Cardiac fibroblast (primary cell): ENCODE results near the gene TMCC1.

Experiments used
- DNase-seq, 2 donors: peaks; one replicate each; pipeline versions ENCODE4 v3.0.0 to v3.0.0-alpha.2; 2010; ENCODE audit warnings: low read depth in 2 of 2
- H3K4me3 ChIP-seq, 2 donors: replicated peaks in 1 of 2; 1 replicate in 1 of 2; 2 replicates in 1 of 2; pipeline ENCODE4 v1.5.1; 2011; ENCODE audit warnings: low read depth in 2 of 2, low read length in 2 of 2, mild to moderate bottlenecking in 2 of 2, moderate library complexity in 1 of 2
- TF ChIP-seq, protein P1 (sequence below): IDR thresholded peaks from one replicate; pipeline ENCODE4 v1.5.1; 2011; ENCODE audit warnings: low read depth, mild to moderate bottlenecking, low read length, inconsistent platforms

TMCC1 gene

DNA sequence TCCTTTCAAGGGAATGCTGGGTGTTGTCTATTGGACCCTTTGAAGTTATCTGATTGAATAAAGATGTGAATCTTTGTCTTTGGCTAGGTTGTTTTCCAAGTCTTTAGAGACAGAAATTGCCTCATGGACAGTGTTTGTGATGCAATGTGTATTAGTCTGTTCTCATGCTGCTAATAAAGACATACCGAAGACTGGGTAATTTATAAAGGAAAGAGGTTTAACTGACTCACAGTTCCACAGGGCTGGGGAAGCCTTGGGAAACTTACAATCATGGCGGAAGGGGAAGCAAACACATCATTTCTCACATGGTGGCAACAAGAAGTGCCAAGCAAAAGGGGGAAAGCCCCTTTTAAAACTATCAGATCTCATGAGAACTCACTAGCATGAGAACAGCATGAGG, 198.3 kb downstream of the TMCC1 start:
- H3K4me3 ChIP-seq = no peak overlapping the region
- peak; percentile 18 to 67 for DNase-seq
- TF ChIP-seq, protein P1, sequence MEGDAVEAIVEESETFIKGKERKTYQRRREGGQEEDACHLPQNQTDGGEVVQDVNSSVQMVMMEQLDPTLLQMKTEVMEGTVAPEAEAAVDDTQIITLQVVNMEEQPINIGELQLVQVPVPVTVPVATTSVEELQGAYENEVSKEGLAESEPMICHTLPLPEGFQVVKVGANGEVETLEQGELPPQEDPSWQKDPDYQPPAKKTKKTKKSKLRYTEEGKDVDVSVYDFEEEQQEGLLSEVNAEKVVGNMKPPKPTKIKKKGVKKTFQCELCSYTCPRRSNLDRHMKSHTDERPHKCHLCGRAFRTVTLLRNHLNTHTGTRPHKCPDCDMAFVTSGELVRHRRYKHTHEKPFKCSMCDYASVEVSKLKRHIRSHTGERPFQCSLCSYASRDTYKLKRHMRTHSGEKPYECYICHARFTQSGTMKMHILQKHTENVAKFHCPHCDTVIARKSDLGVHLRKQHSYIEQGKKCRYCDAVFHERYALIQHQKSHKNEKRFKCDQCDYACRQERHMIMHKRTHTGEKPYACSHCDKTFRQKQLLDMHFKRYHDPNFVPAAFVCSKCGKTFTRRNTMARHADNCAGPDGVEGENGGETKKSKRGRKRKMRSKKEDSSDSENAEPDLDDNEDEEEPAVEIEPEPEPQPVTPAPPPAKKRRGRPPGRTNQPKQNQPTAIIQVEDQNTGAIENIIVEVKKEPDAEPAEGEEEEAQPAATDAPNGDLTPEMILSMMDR = no peak

DNA sequence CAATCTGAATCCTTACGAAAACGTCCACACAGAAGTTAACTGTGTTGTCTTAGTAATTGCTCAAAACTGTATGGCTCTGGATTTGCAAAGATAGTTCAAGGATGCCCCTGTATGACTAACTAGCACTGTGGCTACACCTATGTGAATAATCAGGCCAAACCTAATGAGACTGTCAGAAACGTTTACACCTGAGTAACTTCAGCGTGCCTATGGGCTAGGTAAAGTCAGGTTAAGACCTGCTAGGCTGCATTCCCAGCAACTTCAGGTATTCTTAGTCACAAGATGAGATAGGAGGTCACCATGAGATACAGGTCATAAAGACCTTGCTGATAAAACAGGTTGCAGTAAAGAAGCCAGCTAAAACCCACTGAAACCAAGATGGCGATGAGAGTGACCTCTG, 199.3 kb downstream of the TMCC1 start:
- no peak overlapping the region for H3K4me3 ChIP-seq
- no peak for DNase-seq
- TF ChIP-seq, protein P1 = no peak

DNA sequence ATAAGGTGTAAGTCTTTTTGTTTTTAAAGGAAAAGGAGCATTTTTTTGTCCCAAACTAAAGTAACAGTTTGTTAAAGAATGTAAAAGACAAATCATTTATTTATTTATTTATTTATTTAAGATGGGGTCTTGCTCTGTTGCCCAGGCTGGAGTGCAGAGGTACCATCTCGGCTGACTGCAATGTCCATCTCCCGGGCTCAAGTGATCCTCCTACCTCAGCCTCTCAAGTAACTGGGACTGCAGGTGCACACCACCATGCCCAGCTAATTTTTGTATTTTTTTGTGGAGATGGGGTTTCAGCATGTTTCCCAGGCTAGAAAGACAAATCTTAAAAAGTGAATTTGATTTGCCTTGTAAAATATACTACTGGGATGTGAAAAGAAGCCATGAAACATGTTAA, 200.8 kb downstream of the TMCC1 start:
- TF ChIP-seq, protein P1 = no peak
- DNase-seq = no peak
- H3K4me3 ChIP-seq = no peak overlapping the region

DNA sequence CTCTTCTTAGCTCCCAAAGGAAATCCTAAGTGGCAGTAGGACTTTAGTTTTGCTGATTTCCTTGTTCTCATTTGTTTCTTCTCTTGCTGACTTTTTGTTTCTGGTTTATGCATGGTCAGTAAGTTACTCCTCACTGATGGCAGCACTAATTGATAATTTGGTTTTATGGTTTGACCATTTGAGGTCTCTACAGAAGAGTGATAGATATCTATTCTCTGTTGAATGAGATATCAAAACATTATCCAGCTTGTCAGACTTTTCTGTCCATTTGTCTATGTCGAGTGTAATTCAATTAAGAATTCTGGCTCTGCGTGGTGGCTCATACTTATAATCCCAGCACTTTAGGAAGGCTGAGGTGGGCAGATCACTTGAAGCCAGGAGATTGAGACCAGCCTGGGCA, 202.5 kb downstream of the TMCC1 start:
- TF ChIP-seq, protein P1 = no peak
- H3K4me3 ChIP-seq = no peak overlapping the region
- DNase-seq = no peak

DNA sequence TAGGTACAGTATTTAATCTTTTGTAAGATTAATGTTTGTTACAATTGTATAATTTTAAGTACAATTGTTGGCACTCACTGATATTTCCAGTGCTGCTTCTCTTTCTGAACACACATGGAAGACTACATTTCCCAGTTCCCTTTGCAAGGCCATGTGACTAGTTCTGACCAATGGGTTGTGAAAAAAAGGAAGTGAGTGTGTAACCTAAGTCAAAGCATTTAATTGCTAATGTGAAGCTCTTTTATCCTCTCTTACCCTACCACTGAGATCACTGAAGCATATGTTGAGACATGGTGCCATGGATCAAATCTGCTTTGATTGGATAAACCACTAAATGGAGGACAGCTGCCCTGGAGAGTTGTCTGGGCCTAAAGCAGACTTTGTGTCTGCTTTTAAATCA, 203.1 kb downstream of the TMCC1 start:
- H3K4me3 ChIP-seq = no peak overlapping the region
- peak; percentile 74 to 82 for DNase-seq
- TF ChIP-seq, protein P1 = no peak

DNA sequence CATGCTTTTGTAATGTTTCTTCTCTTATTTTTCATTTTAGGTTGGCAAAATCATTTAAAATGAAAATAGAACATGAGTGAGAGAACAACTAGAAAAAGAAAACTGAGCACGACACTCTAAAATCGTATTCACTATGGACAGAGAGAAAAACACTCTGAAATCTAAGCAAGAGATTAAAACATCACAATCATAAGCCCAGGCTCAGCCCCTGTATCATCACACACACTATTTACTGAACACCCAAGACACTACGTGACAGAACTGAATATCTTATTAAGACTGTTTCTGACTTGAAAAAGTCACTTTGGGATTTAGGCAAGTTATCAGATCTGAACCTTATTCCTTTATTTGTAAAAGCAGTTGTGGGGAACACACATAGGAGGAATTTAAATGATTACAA, 204.5 kb downstream of the TMCC1 start:
- no peak overlapping the region for H3K4me3 ChIP-seq
- TF ChIP-seq, protein P1 = no peak
- no peak for DNase-seq

DNA sequence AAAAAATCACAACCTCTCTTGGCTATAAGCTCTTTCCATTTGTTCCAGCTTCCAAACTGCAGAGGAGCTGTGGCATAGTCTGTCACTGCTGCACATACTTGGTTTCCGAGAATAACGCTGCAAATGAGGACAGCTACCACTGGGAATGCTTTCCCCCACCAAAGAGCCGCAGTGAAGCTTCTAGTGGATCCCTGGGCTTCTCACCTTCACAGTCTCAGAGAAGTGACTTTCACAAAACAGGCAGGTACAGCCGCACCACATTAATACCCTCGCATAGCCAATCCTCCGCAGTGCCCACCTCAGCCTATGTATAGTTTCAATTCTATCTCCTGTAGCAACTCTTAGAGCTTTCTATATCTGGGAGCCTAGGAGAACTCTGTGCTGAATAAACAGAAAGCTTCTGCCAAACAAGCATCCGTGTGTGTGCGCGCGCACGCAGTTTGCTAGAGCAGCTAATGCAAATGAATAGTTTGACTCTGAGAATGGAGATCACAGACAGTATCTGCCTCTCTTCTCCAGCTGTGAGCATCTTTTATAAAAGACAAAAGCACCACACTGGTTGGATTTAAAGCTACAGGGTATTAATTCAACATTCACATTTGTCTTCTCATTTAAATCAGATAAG, 205.1 kb downstream of the TMCC1 start:
- TF ChIP-seq, protein P1 = no peak
- peak overlapping the region; percentile 17 to 48 for H3K4me3 ChIP-seq
- DNase-seq = peak; percentile 69 to 77
